ENCODE results near the gene TMEM117.

TMEM117 gene

GRCh38 chr12:44307506-44308168 is 471.8 kb downstream of the TMEM117 start:
- DNase-seq (ENCODE audit: low read depth): no peak
- no peak for TF ChIP-seq CTCF (IDR thresholded peaks at IDR 0.05; ENCODE audit: insufficient read depth, low read depth, low read length, missing control alignments)
- no peak overlapping the region for H3K4me3 ChIP-seq (ENCODE audit: low read depth, low read length)

DNA sequence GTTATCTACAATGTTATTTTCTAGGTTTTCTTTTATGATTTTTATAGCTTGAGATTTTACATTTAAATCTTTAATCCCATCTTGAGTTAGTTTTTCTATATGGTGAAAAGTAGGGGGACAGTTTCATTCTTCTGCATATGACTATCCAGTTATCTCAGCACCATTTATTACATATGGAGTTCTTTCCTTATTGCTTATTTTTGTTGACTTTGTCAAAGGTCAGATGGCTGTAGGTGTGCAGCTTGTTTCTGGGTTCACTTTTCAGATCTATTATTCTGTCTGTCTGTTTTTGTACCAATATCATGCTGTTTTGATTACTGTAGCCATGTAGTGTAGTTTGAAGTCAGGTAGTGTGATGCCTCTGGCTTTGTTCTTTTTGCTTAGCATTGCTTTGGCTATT is 477.3 kb downstream of the TMEM117 start:
- H3K4me3 ChIP-seq (ENCODE audit: low read depth, low read length): no peak overlapping the region
- TF ChIP-seq CTCF (IDR thresholded peaks at IDR 0.05; ENCODE audit: insufficient read depth, low read depth, low read length, missing control alignments): no peak
- no peak for DNase-seq (ENCODE audit: low read depth)

GRCh38 chr12:44314007-44314500 is 478.2 kb downstream of the TMEM117 start:
- DNase-seq (ENCODE audit: low read depth): no peak
- no peak overlapping the region for H3K4me3 ChIP-seq (ENCODE audit: low read depth, low read length)
- TF ChIP-seq CTCF (IDR thresholded peaks at IDR 0.05; ENCODE audit: insufficient read depth, low read depth, low read length, missing control alignments): no peak

DNA sequence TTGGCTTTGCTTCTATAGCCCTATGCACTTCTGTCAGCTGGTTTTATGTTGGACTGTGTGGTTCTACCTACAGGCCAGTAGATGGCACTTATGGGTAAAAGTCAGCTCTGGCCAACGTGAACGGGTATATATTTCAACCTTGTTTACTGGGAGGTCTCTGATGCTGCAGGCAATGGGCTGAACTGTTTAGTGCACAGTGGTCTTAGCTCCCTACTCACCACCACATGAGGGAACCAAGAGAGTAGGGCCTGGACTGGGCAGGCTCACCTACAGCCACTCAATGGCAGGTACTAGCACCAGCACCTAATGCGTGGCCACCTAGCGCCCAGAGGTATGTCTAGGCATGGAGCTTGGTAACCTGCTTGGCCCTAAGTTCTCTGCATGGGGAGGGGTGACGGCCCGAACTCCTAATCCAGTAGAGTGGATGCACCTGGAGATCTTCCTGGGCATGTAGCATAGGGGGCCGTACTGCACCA is 481.8 kb downstream of the TMEM117 start:
- no peak overlapping the region for H3K4me3 ChIP-seq (ENCODE audit: low read depth, low read length)
- peak; percentile 61 for TF ChIP-seq CTCF (IDR thresholded peaks at IDR 0.05; ENCODE audit: insufficient read depth, low read depth, low read length, missing control alignments)
- DNase-seq (ENCODE audit: low read depth): peak; percentile 66

DNA sequence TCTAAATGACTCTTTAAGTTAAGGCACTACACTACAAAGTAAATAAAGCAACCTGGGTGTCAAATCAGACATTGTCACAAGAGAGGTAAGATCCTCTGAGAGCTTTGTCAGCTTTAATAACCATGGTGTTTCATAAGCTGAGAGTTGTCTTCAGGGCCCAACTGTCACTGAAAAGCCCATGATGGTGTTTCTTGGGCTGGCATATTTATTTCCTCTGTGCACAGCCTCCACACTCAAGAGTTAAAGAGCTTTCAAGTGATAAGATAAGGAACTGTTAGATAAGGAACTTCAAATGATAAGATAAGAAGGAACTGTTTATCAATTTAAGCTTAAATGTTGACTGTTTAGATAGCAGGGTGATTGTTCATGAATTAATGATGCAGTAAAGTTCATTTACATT is 495.4 kb downstream of the TMEM117 start:
- TF ChIP-seq CTCF (IDR thresholded peaks at IDR 0.05; ENCODE audit: insufficient read depth, low read depth, low read length, missing control alignments): no peak
- no peak overlapping the region for H3K4me3 ChIP-seq (ENCODE audit: low read depth, low read length)
- no peak for DNase-seq (ENCODE audit: low read depth)

GRCh38 chr12:44334347-44334746 is 498.5 kb downstream of the TMEM117 start:
- TF ChIP-seq CTCF (IDR thresholded peaks at IDR 0.05; ENCODE audit: insufficient read depth, low read depth, low read length, missing control alignments): no peak
- DNase-seq (ENCODE audit: low read depth): no peak

DNA sequence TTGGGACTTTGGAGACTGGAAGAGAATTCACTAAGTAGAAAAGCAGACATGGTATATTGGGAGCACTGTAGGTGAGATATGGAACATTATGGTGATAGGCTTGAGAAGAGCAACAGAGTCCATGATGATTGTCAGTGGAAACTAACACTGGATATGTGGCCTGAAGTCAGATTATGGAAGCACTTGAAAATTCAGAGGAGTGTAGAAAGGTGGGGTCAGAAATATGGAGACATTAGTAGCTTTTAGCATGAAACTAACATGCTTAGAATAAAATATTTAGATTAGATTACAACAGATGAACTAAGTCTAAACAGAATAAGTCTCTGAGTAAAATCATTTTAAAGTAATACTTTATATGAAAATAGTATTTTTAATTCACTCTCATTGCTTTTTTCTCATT is 499.1 kb downstream of the TMEM117 start:
- H3K4me3 ChIP-seq (ENCODE audit: low read depth, low read length): no peak overlapping the region
- TF ChIP-seq CTCF (IDR thresholded peaks at IDR 0.05; ENCODE audit: insufficient read depth, low read depth, low read length, missing control alignments): no peak
- no peak for DNase-seq (ENCODE audit: low read depth)

More at GRCh38 chr12:44334347-44334746, 498.5 kb downstream of the TMEM117 start:
- no peak overlapping the region for H3K4me3 ChIP-seq (ENCODE audit: low read depth, low read length)

Measured in GM12865 (cell line).